Caco-2 (cell line): ENCODE results near the gene VPS13D. TPM values are rescaled to one million over a fixed set of nuclear protein-coding genes. Genes with fewer than 3 reads are reported as not detected.
A peak's percentile ranks its signal among the peaks of the same experiment; 100 is the strongest.

Experiments used
- BruUV-seq: library from RNA; stranded (reverse); fragments of 400-500 nt; replicated peaks from 2 replicates; lab custom pipeline; 2021; lab: Mats Ljungman, UMichigan
- CTCF ChIA-PET: fragments of 300-600 bp; sonication (Branson Sonifier 250); formaldehyde crosslinking; loops from one replicate; lab custom pipeline; 2022; ENCODE audit warnings: antibody characterized with exemption; lab: Charles Lee
- POLR2A ChIA-PET: fragments of 300-600 bp; sonication (Branson Sonifier 250); formaldehyde crosslinking; loops from one replicate; lab custom pipeline; 2022; ENCODE audit warnings: antibody characterized with exemption; lab: Charles Lee
- DNase-seq, 2 experiments: peaks; one replicate each; pipeline versions ENCODE4 v3.0.0 to v3.0.0-alpha.2; 2020 to 2022
- H3K27me3 ChIP-seq: replicated peaks from 2 replicates; pipeline ENCODE4 v1.6.0; 2011; ENCODE audit warnings: low read length; ENCODE audit not compliant: control insufficient read depth, insufficient read depth
- H3K36me3 ChIP-seq: 2 replicates; pipeline ENCODE4 v1.5.1; 2011; ENCODE audit warnings: low read length; ENCODE audit not compliant: control insufficient read depth, insufficient read depth
- H3K4me1 ChIP-seq: fragments of 250-450 bp; sonication (Bioruptor Pico); 2 replicates; pipeline ENCODE4 v1.5.1; 2020; ENCODE audit warnings: mild to moderate bottlenecking
- H3K4me3 ChIP-seq: 2 replicates; pipeline ENCODE4 v1.5.1; 2011; ENCODE audit warnings: low read depth, mild to moderate bottlenecking, control low read depth, low read length
- H3K9me3 ChIP-seq: fragments of 250-450 bp; sonication (Bioruptor Pico); 2 replicates; pipeline ENCODE4 v1.5.1; 2020; ENCODE audit warnings: mild to moderate bottlenecking, moderate library complexity
- H3K27ac Mint-ChIP-seq: one replicate; pipeline ENCODE4 v1.8.0; 2022; ENCODE audit warnings: mixed read lengths; ENCODE audit not compliant: unreplicated experiment
- H3K27me3 Mint-ChIP-seq: one replicate; pipeline ENCODE4 v1.8.0; 2022; ENCODE audit warnings: mixed read lengths; ENCODE audit not compliant: insufficient read depth, unreplicated experiment
- H3K36me3 Mint-ChIP-seq: one replicate; pipeline ENCODE4 v1.8.0; 2022; ENCODE audit warnings: mild to moderate bottlenecking, mixed read lengths; ENCODE audit not compliant: insufficient read depth, unreplicated experiment
- H3K4me1 Mint-ChIP-seq: one replicate; pipeline ENCODE4 v1.8.0; 2022; ENCODE audit warnings: low read depth, mixed read lengths; ENCODE audit not compliant: unreplicated experiment
- H3K4me3 Mint-ChIP-seq: one replicate; pipeline ENCODE4 v1.8.0; 2022; ENCODE audit warnings: mild to moderate bottlenecking, moderate library complexity, mixed read lengths; ENCODE audit not compliant: unreplicated experiment
- H3K9me3 Mint-ChIP-seq: one replicate; pipeline ENCODE4 v1.8.0; 2022; ENCODE audit warnings: mixed read lengths; ENCODE audit not compliant: unreplicated experiment
- intact Hi-C: fragments of 100-400 bp; cut with micrococcal nuclease; formaldehyde crosslinking; loops from one replicate; pipeline ENCODE4 v1.10.0; 2022; ENCODE audit not compliant: unreplicated experiment
- total RNA-seq: library from RNA; stranded (reverse); gene quantifications from 2 replicates; pipeline ENCODE4 v1.2.3, GENCODE V29; 2022
- TF ChIP-seq, protein P1 (sequence below), 2 experiments: fragments of 200-600 bp in 1 of 2; IDR thresholded peaks; 1 replicate in 1 of 2; 2 replicates in 1 of 2; pipeline versions ENCODE4 v1.5.1 to v1.8.0; 2011 to 2022; ENCODE audit warnings: antibody characterized with exemption in 1 of 2, control low read depth in 1 of 2, inconsistent platforms in 1 of 2, low read depth in 1 of 2, low read length in 1 of 2, mild to moderate bottlenecking in 1 of 2, moderate library complexity in 1 of 2; ENCODE audit not compliant: insufficient read depth in 1 of 2, severe bottlenecking in 1 of 2, unreplicated experiment in 1 of 2

VPS13D gene
- total RNA-seq, 1 experiment from 2014 or later = 25.6 TPM

DNA sequence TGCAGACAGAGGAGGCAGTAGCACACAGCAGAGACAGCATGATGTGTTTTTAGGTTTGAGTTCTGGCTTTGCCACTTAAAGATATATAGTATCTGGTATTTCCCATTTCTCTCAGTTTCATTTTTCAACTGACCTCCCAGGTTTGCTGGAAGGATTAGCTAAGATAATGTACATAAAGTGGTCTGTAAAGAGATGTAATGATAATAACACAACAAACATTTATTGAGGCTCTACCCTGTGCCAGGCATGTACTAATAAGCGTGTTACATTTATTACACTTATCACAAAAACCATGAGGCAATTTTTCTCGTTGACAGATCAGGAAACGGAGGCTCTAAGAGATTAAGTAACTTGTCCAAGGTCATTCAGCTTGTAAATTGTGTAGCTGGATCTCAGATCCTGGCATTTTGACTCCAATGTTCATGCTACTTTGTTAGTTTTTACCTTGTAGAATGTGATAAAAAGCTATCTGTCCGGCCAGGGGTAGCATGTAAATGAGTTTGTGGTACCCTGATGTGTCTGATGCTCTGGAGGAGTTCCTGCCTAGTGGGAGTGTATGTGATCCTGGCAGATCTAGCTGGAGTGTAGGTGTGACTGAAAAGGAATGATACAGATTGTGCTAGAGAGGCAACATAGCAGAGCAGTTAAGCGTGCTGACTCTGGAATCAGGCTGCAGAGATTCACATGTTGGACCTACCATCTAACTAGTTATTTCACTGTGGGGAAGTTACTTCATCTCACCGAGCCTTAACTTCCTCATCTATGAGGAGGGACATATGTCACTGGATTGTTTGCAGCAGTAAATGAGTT, 146.6 kb downstream of the VPS13D start:
- Histone ChIP-seq H3K27me3 (no peaks in the 10 kb centered on the region), H3K4me1 (peaks cover 25% of the 10 kb centered on the region), H3K4me3 (no peak overlapping the region), H3K36me3 (peaks cover 3% of the 10 kb centered on the region; the same call in 1 of the 2 replicates), H3K9me3 (no peaks in the 10 kb centered on the region; the same call in 1 of the 2 replicates)
- POLR2A ChIA-PET = no interaction called here
- no peak overlapping the region for H3K27ac Mint-ChIP-seq
- no peak overlapping the region for H3K4me3 Mint-ChIP-seq
- peaks cover 19% of the 10 kb centered on the region for H3K36me3 Mint-ChIP-seq
- peaks cover 20% of the 10 kb centered on the region for H3K4me1 Mint-ChIP-seq
- CTCF ChIA-PET = no interaction called here
- no peak for DNase-seq
- intact Hi-C loops = no loop called here
- H3K27me3 Mint-ChIP-seq = no peaks in the 10 kb centered on the region
- no TSS peak for BruUV-seq
- TF ChIP-seq, protein P1, sequence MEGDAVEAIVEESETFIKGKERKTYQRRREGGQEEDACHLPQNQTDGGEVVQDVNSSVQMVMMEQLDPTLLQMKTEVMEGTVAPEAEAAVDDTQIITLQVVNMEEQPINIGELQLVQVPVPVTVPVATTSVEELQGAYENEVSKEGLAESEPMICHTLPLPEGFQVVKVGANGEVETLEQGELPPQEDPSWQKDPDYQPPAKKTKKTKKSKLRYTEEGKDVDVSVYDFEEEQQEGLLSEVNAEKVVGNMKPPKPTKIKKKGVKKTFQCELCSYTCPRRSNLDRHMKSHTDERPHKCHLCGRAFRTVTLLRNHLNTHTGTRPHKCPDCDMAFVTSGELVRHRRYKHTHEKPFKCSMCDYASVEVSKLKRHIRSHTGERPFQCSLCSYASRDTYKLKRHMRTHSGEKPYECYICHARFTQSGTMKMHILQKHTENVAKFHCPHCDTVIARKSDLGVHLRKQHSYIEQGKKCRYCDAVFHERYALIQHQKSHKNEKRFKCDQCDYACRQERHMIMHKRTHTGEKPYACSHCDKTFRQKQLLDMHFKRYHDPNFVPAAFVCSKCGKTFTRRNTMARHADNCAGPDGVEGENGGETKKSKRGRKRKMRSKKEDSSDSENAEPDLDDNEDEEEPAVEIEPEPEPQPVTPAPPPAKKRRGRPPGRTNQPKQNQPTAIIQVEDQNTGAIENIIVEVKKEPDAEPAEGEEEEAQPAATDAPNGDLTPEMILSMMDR (IDR thresholded peaks at IDR 0.05; ENCODE audit: insufficient read depth in 1 of 2, low read depth in 1 of 2, low read length in 1 of 2, severe bottlenecking in 1 of 2, unreplicated experiment in 1 of 2) = no peak
- H3K9me3 Mint-ChIP-seq = no peaks in the 10 kb centered on the region

DNA sequence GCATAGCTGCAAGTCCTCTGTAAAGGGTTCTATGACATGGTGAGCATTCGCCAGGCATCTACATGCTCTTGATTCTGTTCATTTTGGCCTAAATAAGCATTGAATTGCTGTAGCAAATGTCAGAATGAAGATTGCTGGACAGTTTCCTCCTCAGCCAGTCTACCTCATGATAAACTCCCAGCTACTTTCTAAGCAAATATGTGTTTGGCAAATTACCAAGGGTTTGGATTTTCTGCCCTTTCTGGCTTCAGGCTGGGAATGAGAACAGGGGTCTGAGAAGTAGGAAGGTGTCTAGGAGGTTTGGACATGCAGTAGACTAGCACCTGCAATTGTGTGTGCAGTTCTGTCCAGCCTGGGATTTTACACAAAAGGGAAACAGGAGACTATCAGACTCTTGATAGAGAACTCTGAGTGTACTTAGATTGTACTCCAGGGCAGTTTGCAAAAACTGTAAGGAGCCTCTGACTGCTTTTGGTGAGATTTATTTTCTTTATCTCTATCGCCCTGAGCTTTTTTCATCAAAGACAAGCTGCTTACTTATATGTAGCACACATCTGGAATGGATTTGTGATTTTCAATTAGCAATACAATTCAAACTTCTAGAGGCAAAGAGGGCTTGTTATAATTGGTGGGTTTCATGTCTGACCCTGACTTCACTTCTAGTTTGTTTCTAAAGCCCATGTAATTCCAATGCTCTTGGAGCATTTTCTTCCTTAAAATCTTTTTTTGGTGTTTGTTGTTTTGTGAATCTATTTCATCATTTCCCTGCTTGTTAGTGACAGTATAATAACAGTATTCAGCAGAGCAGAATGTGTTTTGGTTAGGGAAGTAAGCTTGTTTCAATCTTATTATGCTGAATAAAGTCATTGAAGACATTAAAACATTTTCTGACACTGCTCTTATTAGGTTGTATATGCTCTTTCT, 150.8 kb downstream of the VPS13D start:
- Mint-ChIP-seq H3K36me3 (peaks cover 24% of the 10 kb centered on the region), H3K9me3 (peaks cover 12% of the 10 kb centered on the region), H3K27ac (peak overlapping the region; percentile 86), H3K4me1 (peaks cover 27% of the 10 kb centered on the region), H3K4me3 (peak overlapping the region; percentile 34), H3K27me3 (no peaks in the 10 kb centered on the region)
- Histone ChIP-seq H3K4me1 (peaks cover 37% of the 10 kb centered on the region), H3K36me3 (peaks cover 11% of the 10 kb centered on the region), H3K4me3 (no peak overlapping the region), H3K9me3 (no peaks in the 10 kb centered on the region; the same call in 1 of the 2 replicates), H3K27me3 (no peaks in the 10 kb centered on the region)
- intact Hi-C loops = loop anchor here (1.0 to 2.0 kb wide), 4 partner anchors 20 to 239 kb away; no protein-coding TSS in a partner anchor
- BruUV-seq = no TSS peak
- no peak for DNase-seq
- TF ChIP-seq, protein P1 (IDR thresholded peaks at IDR 0.05; ENCODE audit: insufficient read depth in 1 of 2, low read depth in 1 of 2, low read length in 1 of 2, severe bottlenecking in 1 of 2, unreplicated experiment in 1 of 2) = no peak
- ChIA-PET CTCF (interaction anchor here (0.7 to 1.3 kb wide), 4 partner anchors 41 to 278 kb away, joined by 3 to 4 read pairs (median 4); no protein-coding TSS in a partner anchor), POLR2A (interaction anchor here (0.6 to 1.8 kb wide), 5 partner anchors 22 to 237 kb away, joined by 3 to 7 read pairs (median 5); partner anchors contain the start of gene DHRS3)

DNA sequence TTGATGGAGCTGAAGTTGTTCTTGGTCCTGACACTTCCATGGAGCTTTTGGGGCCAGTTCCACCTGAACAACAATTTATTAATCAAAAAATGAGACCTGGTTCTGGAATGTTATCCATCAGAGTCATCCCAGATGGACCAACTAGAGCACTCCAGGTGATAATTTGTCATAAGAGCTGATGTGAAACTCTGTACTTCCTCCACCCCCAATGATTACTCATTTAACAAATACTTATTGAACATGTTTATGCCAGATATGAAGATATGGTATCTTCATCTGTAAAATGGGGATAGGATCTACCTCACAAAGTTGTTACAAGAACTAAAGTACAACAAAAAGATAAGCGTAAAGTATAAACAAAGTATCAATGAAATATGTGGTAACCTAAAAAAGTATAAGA, 153.2 kb downstream of the VPS13D start:
- ChIA-PET CTCF (no interaction called here), POLR2A (no interaction called here)
- Mint-ChIP-seq H3K36me3 (peaks cover 36% of the 10 kb centered on the region), H3K27ac (no peak overlapping the region), H3K9me3 (peaks cover 20% of the 10 kb centered on the region), H3K27me3 (no peaks in the 10 kb centered on the region), H3K4me3 (no peak overlapping the region), H3K4me1 (peaks cover 19% of the 10 kb centered on the region)
- BruUV-seq = no TSS peak
- intact Hi-C loops = no loop called here
- no peak for DNase-seq
- Histone ChIP-seq H3K27me3 (no peaks in the 10 kb centered on the region), H3K4me1 (peaks cover 33% of the 10 kb centered on the region), H3K36me3 (peaks cover 15% of the 10 kb centered on the region), H3K4me3 (no peak overlapping the region), H3K9me3 (peaks cover 7% of the 10 kb centered on the region; the same call in 1 of the 2 replicates)
- TF ChIP-seq, protein P1 (IDR thresholded peaks at IDR 0.05; ENCODE audit: insufficient read depth in 1 of 2, low read depth in 1 of 2, low read length in 1 of 2, severe bottlenecking in 1 of 2, unreplicated experiment in 1 of 2) = no peak
